Activated T-cell treated with anti-CD3 and anti-CD28 coated beads, Interleukin-2, amount 50 U/mL, for 4 hours (primary cell): Measurements from ENCODE around the gene MS4A12. TPM values are rescaled to one million over a fixed set of nuclear protein-coding genes. Genes with fewer than 3 reads are reported as not detected.
"Not testable (repeated sequence)": the region's sequence is repeated elsewhere in the genome, so short reads cannot be mapped to it uniquely, and the experiment has no call there.

Source experiments
- ATAC-seq, 2 donors: fragments of 200-7000 bp; cut with Tn5 transposase; one replicate each; pipeline ENCODE4 v1.10.0; 2021
- DNase-seq: peaks from one replicate; pipeline ENCODE4 v3.0.0-alpha.2; 2020
- H3K27me3 Mint-ChIP-seq: one replicate; pipeline ENCODE4 v1.8.0; 2021; ENCODE audit warnings: low read depth, mixed read lengths
- H3K36me3 Mint-ChIP-seq: one replicate; pipeline ENCODE4 v1.8.0; 2022; ENCODE audit warnings: mixed read lengths; ENCODE audit not compliant: insufficient read depth
- H3K4me1 Mint-ChIP-seq: one replicate; pipeline ENCODE4 v1.8.0; 2021; ENCODE audit warnings: low read depth, mixed read lengths
- H3K4me3 Mint-ChIP-seq: one replicate; pipeline ENCODE4 v1.8.0; 2021; ENCODE audit warnings: mild to moderate bottlenecking, moderate library complexity, mixed read lengths
- H3K9me3 Mint-ChIP-seq: one replicate; pipeline ENCODE4 v1.8.0; 2021; ENCODE audit warnings: mixed read lengths
- total RNA-seq, 3 donors: library from RNA; stranded (reverse); gene quantifications; one replicate each; pipeline ENCODE4 v1.2.1, GENCODE V29; 2021

MS4A12 gene, protein sequence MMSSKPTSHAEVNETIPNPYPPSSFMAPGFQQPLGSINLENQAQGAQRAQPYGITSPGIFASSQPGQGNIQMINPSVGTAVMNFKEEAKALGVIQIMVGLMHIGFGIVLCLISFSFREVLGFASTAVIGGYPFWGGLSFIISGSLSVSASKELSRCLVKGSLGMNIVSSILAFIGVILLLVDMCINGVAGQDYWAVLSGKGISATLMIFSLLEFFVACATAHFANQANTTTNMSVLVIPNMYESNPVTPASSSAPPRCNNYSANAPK
- not detected for total RNA-seq

DNA sequence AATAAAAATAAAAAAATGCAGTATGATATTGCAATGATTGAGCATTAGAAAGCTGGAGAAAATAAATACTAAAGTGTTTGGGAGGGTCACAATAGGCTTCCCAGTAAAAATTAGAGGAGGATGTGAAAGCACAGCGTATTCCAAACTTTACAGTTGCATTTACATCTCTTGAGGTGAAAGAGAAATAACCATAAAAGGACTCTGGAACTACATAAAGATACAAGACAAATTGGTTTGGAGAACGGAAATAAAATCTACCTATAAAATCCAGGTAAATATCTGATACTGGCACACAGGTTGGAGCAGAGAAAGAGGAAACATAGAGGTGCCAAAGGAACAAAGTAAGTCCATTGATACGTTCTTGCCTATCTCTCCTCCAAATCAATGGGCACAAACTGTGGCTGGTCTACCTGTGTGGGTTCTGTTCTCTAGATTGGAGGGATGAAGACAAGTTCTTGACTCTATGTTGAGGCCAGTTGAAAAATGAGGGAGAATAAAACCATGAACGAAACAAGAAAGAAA, at the start of gene MS4A12:
Gene MS4A12, plus strand, starts transcription at position 291 of the 522 bp plus-strand sequence. CDS start 4,541 bp downstream, outside the sequence.
- H3K27me3 Mint-ChIP-seq, result peaks cover 23% of the 10 kb centered on the region
- no peaks in the 10 kb centered on the region for H3K9me3 Mint-ChIP-seq
- DNase-seq, result no peak
- H3K36me3 Mint-ChIP-seq, result no peaks in the 10 kb centered on the region
- no peaks in the 10 kb centered on the region for H3K4me1 Mint-ChIP-seq
- no peak within 1 kb of the TSS for H3K4me3 Mint-ChIP-seq
- no peak for ATAC-seq

DNA sequence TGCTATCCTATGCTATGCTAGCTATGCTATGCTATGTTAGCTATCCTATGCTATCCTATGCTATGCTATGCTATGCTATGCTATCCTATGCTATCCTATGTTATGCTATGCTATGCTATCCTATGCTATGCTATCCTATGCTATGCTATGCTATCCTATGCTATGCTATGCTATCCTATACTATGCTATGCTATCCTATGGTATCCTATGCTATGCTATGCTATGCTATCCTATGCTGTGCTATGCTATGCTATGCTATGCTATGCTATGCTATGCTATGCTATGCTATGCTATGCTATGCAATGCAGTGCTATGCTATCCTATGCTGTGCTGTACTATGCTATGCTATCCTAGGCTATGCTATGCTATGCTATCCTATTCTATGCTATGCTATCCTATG, 45.5 kb upstream of the MS4A12 start:
- no peak for ATAC-seq
- H3K9me3 Mint-ChIP-seq, result no peaks in the 10 kb centered on the region
- no peaks in the 10 kb centered on the region for H3K27me3 Mint-ChIP-seq
- no peak overlapping the region for H3K4me3 Mint-ChIP-seq
- DNase-seq, result no peak
- H3K36me3 Mint-ChIP-seq, result no peaks in the 10 kb centered on the region
- H3K4me1 Mint-ChIP-seq, result peaks cover 22% of the 10 kb centered on the region

DNA sequence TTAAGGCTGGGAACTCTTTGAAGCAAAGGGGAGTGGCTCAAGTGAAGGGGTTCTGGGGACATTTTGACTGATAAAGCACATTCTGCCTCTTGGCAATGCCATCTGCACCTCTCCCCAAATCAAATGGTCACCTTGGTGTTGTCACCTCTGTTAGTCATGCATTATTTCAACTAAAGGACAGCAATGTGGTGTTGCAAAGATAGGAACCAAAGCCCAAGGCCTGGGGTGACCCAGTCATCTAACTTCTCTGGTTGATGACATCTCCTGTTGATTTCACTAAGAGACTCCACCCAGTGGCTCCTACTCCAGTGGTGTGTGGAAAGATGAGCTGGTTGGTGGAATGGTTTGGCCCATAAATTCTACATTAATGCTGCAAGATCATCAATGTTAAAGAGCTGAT, 44.7 kb upstream of the MS4A12 start:
- Mint-ChIP-seq H3K27me3 (no peaks in the 10 kb centered on the region), H3K36me3 (no peaks in the 10 kb centered on the region), H3K9me3 (no peaks in the 10 kb centered on the region), H3K4me1 (peaks cover 20% of the 10 kb centered on the region), H3K4me3 (no peak overlapping the region)
- DNase-seq (no peak), ATAC-seq (no peak)

DNA sequence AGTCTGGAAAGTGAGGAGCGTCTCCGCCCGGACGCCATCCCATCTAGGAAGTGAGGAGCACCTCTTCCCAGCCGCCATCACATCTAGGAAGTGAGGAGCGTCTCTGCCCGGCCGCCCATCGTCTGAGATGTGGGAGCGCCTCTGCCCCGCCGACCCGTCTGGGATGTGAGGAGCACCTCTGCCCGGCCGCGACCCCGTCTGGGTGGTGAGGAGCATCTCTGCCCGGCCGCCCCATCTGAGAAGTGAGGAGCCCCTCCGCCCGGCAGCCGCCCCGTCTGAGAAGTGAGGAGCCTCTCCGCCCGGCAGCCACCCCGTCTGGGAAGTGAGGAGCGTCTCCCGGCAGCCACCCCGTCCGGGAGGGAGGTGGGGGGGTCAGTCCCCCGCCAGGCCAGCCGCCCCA, 41.4 kb upstream of the MS4A12 start:
- H3K36me3 Mint-ChIP-seq, H3K4me3 Mint-ChIP-seq, DNase-seq, H3K27me3 Mint-ChIP-seq, H3K9me3 Mint-ChIP-seq, ATAC-seq: not testable (repeated sequence)
- peaks cover 18% of the 10 kb centered on the region for H3K4me1 Mint-ChIP-seq

DNA sequence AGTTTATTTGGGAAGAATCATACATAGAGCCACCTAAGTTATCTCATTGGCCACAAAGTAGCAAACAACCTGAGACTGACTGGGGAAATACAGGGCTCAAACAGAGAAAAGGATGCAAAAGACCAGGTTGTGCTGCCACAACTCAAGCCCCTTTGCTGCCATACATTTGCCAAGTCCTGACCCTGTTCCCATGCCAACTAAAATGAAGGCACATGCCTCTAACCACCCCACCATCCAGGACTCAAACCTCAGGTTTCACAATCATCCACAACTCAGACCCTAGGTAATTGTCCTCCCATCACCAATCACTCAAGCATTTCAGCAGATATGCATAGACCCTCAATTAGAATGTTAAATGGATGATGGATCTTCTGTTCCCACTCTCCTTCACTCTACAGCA, 38.4 kb upstream of the MS4A12 start:
- no peak overlapping the region for H3K4me3 Mint-ChIP-seq
- peaks cover 7% of the 10 kb centered on the region for H3K4me1 Mint-ChIP-seq
- ATAC-seq, result no peak
- H3K27me3 Mint-ChIP-seq, result peaks cover 2% of the 10 kb centered on the region
- no peaks in the 10 kb centered on the region for H3K36me3 Mint-ChIP-seq
- no peak for DNase-seq
- no peaks in the 10 kb centered on the region for H3K9me3 Mint-ChIP-seq

DNA sequence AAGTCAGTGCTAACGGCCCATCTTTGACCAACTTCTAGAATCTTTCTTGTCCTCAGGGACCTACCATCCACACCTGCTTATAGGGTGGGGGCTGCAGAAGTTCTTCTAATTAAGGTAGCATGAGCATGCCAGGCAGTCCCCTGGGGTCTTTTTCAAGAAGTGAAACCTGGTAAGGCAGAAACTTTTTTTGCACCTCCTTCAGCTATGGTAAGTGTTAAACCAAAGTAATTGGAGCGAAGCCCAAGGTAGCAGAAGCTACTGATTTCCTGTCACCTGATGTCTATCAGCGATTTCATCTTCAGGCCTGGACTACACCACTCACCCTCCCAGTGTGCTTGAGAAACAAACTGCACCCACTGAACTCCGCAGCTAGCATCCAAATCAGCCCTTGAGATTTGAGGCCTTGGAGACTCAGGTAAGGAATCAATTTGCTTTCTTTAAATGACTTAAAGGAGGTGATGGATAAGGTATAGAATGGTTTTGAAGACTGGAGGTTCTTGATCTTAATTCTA, 37.0 kb upstream of the MS4A12 start, which contains the start of gene MS4A1:
Gene MS4A1, plus strand, starts transcription at position 317 of the 512 bp plus-strand sequence. CDS start 6,528 bp downstream, outside the sequence.
- H3K27me3 Mint-ChIP-seq, result peaks cover 2% of the 10 kb centered on the region
- DNase-seq (no peak), ATAC-seq (no peak)
- peaks cover 10% of the 10 kb centered on the region for H3K4me1 Mint-ChIP-seq
- peak within 1 kb of the TSS; percentile 58 for H3K4me3 Mint-ChIP-seq
- H3K36me3 Mint-ChIP-seq, result no peaks in the 10 kb centered on the region
- H3K9me3 Mint-ChIP-seq, result no peaks in the 10 kb centered on the region

DNA sequence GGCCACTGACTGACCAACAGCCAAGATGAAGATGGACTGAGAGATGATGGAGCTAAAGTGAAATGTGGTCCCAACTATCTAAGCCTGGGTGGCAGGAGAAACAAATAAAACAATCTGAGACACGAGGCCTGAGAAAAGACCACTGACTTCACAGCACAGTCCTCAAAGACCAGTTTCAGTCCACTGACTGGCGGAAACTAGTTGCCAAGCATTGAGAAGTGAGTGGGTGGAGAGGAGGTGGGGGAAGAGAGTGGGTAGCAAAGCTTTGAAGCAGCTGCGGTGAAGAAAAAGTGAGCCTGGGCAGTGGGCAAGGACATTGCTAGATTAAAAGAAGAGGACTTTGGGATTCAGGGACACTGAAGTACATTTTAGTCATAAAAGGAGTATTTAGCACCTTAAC, 35.0 kb upstream of the MS4A12 start:
- no peaks in the 10 kb centered on the region for H3K9me3 Mint-ChIP-seq
- DNase-seq (no peak), ATAC-seq (no peak)
- H3K4me1 Mint-ChIP-seq, result peaks cover 10% of the 10 kb centered on the region
- H3K4me3 Mint-ChIP-seq, result peak overlapping the region; percentile 50
- peaks cover 2% of the 10 kb centered on the region for H3K27me3 Mint-ChIP-seq
- no peaks in the 10 kb centered on the region for H3K36me3 Mint-ChIP-seq

DNA sequence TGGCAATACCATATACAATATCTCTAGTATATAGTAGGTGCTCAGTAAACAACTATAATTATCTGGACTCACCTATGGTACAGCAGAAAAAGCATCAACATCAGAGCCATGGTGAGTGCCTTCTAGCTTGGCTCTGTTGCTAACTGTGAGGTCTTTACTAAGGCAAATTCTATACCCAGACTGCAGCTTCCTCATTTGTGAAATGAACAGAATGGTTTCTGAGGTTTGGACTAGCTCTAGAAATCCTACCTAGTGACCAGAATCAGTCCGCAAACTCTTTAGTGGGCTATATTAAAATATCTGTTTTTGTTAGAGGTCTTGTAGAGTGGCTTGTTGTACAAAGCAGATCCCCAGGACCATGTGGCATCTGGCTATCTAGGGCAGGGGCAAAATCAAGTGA, 33.2 kb upstream of the MS4A12 start:
- Mint-ChIP-seq H3K4me3 (peak overlapping the region; percentile 37), H3K4me1 (peaks cover 10% of the 10 kb centered on the region), H3K9me3 (no peaks in the 10 kb centered on the region), H3K36me3 (no peaks in the 10 kb centered on the region), H3K27me3 (peaks cover 6% of the 10 kb centered on the region)
- DNase-seq, result no peak
- no peak for ATAC-seq

DNA sequence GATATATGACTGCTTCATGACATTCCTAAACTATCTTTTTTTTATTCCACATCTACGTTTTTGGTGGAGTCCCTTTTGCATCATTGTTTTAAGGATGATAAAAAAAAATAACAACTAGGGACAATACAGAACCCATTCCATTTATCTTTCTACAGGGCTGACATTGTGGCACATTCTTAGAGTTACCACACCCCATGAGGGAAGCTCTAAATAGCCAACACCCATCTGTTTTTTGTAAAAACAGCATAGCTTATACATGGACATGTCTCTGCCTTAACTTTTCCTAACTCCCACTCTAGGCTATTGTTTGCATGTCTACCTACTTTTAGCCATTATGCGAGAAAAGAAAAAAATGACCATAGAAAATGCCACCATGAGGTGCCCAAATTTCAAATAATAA, 23.7 kb upstream of the MS4A12 start:
- no peak for ATAC-seq
- Mint-ChIP-seq H3K9me3 (no peaks in the 10 kb centered on the region), H3K4me3 (no peak overlapping the region), H3K36me3 (peaks cover 3% of the 10 kb centered on the region), H3K27me3 (peaks cover 24% of the 10 kb centered on the region), H3K4me1 (no peaks in the 10 kb centered on the region)
- DNase-seq, result no peak

DNA sequence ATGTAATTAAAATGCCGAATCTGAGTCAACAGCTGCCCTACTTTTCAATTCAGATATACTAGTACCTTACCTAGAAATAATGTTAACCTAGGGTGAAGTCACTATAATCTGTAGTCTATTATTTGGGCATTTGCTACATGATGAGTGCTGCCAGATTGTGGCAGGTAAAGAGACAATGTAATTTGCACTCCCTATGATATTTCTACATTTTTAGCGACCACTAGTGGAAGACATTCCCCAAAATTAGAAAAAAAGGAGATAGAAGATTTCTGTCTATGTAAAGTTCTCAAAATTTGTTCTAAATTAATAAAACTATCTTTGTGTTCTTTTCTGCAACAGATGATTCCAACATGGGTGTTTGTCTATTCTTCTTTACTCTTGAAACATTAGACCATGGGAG, 22.9 kb upstream of the MS4A12 start:
- ATAC-seq (no peak), DNase-seq (no peak)
- H3K27me3 Mint-ChIP-seq, result peaks cover 22% of the 10 kb centered on the region
- no peaks in the 10 kb centered on the region for H3K9me3 Mint-ChIP-seq
- no peak overlapping the region for H3K4me3 Mint-ChIP-seq
- H3K36me3 Mint-ChIP-seq, result peaks cover 3% of the 10 kb centered on the region
- H3K4me1 Mint-ChIP-seq, result no peaks in the 10 kb centered on the region

DNA sequence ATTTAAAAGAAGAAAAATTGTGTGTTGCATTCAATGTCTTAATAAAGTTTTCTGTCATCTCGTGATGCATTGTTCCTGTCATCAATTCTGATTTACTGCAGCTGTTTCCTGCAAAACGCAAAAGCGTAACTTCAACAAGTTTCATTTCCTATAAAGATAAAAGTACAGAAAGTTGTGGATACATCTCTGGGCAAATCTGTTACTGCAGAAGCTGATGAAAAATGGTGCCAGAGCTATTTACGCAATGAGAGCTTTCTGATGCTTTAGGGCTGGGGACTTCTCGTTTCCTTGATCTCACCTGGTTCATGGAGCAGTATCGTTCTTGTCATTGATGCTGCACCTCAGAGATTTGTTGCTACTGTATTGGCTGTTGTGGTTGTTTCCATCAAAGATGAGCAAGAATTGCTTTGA, 15.5 kb upstream of the MS4A12 start:
- ATAC-seq, result no peak
- DNase-seq, result no peak
- Mint-ChIP-seq H3K9me3 (no peaks in the 10 kb centered on the region), H3K27me3 (peaks cover 3% of the 10 kb centered on the region), H3K36me3 (peaks cover 3% of the 10 kb centered on the region), H3K4me3 (no peak overlapping the region), H3K4me1 (peaks cover 2% of the 10 kb centered on the region)

DNA sequence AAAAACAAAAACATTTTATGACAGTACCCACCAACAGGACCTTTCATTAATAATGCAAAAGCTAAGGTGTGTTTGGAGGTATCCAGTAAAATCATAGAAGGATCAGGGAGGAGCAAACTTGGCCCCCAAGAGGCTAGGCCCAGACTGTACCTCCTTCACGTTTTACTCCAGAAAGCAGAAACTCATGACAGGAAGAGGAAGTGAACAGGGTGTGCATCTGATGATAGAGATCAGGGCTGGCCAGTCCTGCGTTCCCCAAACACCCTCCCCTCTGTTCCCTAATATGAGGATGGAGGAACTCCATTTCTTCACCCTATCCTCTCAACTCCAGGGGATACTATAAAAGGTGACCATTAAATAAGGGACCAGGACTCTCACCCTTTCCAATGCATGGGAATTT, 10.2 kb upstream of the MS4A12 start:
- H3K27me3 Mint-ChIP-seq, result no peaks in the 10 kb centered on the region
- no peaks in the 10 kb centered on the region for H3K36me3 Mint-ChIP-seq
- no peaks in the 10 kb centered on the region for H3K9me3 Mint-ChIP-seq
- no peak overlapping the region for H3K4me3 Mint-ChIP-seq
- H3K4me1 Mint-ChIP-seq, result peaks cover 5% of the 10 kb centered on the region
- ATAC-seq (no peak), DNase-seq (no peak)

DNA sequence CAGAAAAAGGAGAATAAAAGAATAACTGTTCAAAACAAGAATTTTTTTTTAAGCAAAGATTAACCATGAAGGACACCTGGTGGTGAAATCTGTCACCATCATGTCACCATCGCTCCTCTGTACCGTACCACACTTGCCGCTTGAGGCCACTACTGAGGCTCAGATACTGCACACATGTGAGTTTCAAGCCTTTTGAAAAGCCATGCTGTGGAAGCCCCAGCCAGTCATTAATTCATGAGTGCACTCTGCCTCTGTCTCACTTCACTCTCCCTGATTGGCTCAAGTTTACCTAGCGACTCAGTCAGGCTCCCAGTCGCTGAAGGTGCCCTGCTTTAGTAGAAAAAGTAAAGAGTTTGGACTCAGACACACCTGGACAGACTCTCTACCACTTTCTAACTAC, 6.6 kb upstream of the MS4A12 start:
- peaks cover 4% of the 10 kb centered on the region for H3K27me3 Mint-ChIP-seq
- DNase-seq, result no peak
- H3K9me3 Mint-ChIP-seq, result no peaks in the 10 kb centered on the region
- no peaks in the 10 kb centered on the region for H3K36me3 Mint-ChIP-seq
- H3K4me3 Mint-ChIP-seq, result no peak overlapping the region
- ATAC-seq, result no peak
- peaks cover 5% of the 10 kb centered on the region for H3K4me1 Mint-ChIP-seq

DNA sequence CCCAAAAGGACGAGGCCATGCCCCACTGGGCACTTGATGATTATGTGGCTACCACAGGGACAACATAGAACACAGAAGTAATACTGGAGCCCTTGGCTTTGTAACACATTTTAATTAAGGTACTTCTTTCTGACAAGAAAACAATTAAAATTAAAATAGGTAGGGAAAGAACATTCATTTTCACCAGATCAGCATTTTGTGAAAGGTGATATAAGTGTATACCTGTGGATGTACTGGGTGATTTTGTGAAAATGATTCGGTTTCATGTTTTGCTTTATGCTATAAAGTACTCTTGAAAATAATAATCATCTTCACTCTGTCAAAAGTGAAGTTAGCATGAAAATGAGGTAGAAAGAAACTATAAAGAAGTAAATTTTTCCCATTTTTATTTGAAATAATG, 876 bp downstream of the MS4A12 start:
- no peaks in the 10 kb centered on the region for H3K36me3 Mint-ChIP-seq
- DNase-seq (no peak), ATAC-seq (no peak)
- no peaks in the 10 kb centered on the region for H3K4me1 Mint-ChIP-seq
- H3K27me3 Mint-ChIP-seq, result peaks cover 27% of the 10 kb centered on the region
- no peak overlapping the region for H3K4me3 Mint-ChIP-seq
- no peaks in the 10 kb centered on the region for H3K9me3 Mint-ChIP-seq

DNA sequence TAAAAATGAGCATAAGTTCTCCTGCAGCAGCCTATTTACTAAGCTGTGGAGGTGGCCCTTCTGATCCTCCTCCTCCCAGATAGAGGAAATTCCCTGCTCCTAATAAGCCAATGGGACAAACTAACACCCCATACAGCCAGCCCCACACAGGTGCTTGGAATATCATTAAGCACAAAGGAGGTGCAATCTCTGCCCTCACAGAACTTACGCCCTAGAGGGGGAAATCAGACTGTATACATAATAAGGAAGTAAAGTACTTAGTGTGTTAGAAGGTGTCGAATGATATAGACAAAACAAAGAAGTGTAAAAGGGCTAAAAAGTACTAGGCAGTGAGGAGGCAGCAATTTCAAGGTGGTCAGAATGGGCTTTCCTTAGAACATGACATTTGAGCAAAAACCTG, 5.8 kb downstream of the MS4A12 start:
- no peak for DNase-seq
- no peak for ATAC-seq
- H3K27me3 Mint-ChIP-seq, result peaks cover 23% of the 10 kb centered on the region
- H3K9me3 Mint-ChIP-seq, result no peaks in the 10 kb centered on the region
- no peaks in the 10 kb centered on the region for H3K36me3 Mint-ChIP-seq
- H3K4me1 Mint-ChIP-seq, result peaks cover 3% of the 10 kb centered on the region
- no peak overlapping the region for H3K4me3 Mint-ChIP-seq
